COR-L47 (cell line): ENCODE data around the gene TWF2.

Source experiments
- DNase-seq: peaks from one replicate; lab custom pipeline; 2025; lab: John Stamatoyannopoulos, UW

TWF2 gene

GRCh38 chr3:52181543-52181942, 57.4 kb downstream of the TWF2 start:
- DNase-seq, result no peak
